Smooth muscle cell of the brain vasculature (primary cell): ENCODE results near the gene ADAMTS6.
"Not testable (repeated sequence)": the region's sequence is repeated elsewhere in the genome, so short reads cannot be mapped to it uniquely, and the experiment has no call there.

Experiments
- DNase-seq: peaks from one replicate; pipeline ENCODE4 v3.0.0-alpha.2; 2012; ENCODE audit warnings: low read depth, low spot score

The ADAMTS6 gene, protein sequence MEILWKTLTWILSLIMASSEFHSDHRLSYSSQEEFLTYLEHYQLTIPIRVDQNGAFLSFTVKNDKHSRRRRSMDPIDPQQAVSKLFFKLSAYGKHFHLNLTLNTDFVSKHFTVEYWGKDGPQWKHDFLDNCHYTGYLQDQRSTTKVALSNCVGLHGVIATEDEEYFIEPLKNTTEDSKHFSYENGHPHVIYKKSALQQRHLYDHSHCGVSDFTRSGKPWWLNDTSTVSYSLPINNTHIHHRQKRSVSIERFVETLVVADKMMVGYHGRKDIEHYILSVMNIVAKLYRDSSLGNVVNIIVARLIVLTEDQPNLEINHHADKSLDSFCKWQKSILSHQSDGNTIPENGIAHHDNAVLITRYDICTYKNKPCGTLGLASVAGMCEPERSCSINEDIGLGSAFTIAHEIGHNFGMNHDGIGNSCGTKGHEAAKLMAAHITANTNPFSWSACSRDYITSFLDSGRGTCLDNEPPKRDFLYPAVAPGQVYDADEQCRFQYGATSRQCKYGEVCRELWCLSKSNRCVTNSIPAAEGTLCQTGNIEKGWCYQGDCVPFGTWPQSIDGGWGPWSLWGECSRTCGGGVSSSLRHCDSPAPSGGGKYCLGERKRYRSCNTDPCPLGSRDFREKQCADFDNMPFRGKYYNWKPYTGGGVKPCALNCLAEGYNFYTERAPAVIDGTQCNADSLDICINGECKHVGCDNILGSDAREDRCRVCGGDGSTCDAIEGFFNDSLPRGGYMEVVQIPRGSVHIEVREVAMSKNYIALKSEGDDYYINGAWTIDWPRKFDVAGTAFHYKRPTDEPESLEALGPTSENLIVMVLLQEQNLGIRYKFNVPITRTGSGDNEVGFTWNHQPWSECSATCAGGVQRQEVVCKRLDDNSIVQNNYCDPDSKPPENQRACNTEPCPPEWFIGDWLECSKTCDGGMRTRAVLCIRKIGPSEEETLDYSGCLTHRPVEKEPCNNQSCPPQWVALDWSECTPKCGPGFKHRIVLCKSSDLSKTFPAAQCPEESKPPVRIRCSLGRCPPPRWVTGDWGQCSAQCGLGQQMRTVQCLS (N-terminal part only)

DNA sequence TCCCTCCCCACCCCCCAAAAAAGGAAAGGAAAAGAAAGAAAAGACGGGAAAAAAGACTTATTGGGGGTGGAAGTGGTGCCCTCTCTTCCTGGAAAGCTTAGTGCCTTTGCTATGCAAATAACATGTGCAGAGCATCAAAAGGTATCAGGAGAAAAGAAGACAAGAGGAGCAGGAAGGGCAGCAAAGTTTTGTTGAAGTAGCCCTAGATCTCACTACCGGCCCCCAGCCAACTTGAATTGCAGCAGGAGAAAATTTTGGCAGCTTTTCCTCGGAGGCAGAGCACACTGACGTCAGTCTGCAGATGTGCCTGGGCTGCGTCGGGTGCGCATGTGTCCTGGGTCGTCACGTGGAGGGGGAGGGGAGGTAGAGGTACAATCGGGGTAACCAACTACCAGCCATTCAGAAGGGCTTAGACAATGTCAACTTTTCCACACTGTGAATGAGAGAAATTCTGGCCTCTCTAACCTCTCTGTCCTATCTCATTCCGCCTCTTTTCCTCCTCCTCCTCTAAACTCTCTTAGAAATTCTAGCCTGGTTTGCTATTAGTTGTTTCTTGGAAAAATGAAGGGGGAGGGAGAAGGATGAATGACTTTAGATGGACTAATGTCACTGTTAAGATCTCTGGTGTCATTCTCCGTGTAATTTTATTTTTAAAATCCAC is at the start of gene ADAMTS6:
ADAMTS6 (minus strand) TSS at position 286 of the 661 bp plus-strand sequence. CDS start 8,247 bp downstream, outside the sequence.
- DNase-seq: peak; percentile 83

DNA sequence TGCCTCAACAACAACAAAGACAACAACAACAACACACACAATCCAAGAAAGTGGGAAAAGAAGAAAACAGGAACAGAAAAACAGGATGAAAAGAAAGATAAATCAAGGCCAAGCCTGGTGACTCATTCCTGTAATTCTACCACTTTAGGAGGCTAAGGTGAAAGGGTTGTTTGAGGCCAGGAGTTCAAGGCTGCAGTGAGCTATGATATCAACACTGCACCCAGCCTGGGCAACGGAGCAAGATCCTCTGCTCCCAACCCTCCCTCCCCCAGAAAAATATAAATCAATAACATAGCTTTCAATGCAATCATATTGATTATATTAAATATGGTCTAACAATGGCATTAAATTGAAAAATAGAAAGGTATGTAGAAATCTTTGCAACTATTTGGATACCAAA is 49.2 kb upstream of the ADAMTS6 start:
- DNase-seq: no peak

DNA sequence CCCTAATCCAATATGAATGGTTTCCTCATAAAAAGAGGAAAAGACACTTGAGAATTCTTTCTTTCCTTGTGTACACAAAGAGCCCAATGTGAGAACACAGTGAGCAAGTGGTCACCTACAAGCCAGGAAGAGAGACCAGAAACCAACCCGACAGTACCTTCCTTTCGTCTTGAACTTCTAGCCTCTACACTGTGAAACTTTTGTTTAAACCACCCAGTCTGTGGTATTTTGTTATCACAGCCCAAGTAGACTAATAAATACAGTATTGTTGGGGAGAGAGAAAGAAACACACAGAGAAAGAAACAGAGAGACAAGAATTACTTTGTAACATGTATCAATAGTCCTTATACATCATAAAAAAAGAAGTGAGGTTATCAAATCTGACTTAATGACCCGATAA is 44.0 kb upstream of the ADAMTS6 start:
- DNase-seq: no peak

DNA sequence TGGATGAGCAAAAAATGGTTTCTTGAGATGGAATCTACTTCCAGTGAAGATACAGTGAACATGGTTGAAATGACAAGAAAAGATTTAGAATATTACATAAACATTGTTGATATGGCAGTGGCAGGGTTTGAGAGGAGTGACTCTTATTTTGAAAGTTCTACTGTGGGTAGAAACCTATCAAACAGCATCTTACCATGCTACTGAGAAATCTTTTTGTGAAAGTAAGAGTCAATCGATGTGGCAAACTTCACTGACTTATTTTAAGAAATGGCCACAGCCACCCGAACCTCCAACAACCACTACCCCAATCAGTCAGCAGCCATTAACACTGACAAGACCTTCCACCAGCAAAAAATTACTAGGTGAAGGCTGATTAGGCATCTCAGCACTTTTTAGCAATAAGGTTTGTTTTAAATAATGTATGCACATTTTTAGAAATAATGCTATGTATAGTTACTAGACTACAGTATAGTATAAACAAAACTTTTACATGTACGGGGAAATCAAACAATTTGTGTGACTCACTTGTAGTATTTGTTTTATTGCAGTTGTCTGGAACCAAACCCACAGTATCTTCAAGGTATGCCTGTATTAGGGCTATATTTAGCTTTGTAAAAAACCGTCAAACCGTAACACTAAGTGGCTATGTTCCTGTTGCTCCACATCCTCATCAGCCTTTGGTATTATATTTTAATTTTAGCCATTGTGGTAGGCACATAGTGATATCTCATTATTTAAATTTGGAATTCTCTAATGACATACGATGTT is 30.6 kb upstream of the ADAMTS6 start:
- DNase-seq: no peak

DNA sequence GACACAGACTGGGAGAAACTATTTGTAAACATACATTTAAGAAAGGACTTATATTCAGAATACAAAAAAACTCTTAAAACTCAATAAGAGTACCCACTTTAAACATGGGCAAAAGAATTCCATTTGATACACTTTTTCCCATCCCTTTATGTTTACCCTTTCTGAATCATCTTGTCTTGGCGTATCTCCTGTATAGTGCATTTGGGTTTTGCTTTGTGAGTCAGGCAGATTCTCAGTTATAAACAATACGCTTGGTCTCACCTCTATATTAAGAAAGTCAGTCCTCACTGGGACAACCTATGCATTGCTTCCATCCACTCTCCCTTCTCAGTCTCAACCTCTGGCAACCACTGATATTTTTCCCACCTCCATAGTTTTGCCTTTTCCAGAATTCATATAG is 27.3 kb upstream of the ADAMTS6 start:
- DNase-seq: no peak

DNA sequence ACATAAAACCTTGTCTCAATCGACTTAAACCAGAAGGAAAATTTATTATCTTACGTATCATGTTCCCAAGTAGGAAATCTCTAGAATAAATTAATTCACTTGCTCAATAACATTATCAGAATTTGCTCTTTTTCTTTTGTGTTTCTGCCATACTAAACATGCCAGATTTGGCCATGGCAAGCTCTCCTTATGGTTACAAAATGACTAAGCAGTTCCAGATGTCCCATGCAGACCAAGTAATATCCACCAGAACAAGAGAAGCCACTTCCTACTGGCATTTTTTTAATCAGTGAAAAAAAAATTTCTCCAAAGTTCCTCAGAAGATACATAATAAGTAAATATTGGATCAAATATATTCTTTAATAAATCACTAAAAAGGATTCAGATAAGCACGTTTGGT is 25.2 kb upstream of the ADAMTS6 start:
- DNase-seq: peak; percentile 15

DNA sequence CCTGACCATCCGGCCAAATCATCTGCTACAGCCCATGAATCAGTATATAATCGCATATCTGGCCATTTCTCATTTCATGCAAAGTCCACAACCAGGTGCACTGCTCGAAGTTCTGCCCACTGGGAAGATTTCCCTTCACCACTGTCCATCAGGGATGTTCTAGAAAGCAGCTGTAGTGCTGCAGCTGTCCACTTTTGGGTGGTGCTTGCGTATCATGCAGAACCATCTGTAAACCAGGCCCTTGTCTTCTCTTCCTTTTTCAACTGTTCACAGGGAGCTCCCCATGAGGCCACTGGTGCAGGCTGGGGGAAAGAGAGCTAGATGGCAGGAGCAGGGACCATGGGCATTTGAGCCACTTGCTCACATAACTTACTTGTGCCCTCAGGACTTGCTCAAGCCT is 7.4 kb upstream of the ADAMTS6 start:
- DNase-seq: no peak

DNA sequence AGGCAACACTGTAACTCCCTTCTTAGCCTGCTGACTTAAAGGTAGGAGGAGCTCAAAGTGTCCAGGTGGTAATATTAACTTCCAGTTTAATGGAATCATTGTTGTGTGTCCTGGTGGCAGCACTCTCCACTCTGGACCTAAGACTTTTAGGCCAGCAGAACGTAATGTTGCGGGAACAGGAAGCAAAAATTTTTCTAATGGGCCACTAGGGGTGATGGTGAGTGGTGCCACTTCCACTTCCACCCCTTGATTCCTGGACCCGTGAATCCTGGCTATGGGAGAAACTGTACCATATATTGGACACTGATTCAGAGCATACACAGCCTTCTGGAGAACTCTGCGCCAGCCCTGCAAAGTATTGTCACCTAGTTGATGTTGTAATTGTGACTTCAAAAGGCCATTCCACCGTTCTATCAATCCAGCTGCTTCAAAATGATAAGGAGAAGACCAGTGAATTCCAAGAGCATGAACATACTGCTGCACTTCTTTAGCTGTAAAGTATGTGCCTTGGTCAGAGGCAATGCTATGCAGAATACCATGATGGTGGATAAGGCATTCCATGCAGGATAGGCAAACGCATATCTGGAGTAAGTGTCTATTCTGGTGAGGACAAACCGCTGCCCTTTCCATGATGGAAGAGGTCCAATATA is 6.4 kb upstream of the ADAMTS6 start:
- not testable (repeated sequence) for DNase-seq

DNA sequence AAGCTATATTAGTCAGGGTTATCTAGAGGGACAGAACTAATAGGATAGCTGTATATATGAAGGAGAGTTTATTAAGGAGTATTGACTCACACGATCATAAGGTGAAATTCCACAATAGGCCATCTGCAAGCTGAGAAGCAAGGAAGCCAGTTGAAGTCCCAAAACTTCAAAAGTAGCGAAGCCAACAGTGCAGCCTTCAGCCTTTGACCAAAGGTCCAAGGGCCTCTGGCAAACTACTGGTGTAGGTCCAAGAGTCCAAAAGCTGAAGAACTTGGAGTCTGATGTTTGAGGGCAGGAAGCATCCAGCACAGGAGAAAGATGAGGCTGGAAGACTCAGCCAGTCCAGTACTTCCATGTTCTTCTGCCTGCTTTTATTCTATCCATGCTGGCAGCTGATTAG is 5.1 kb upstream of the ADAMTS6 start:
- not testable (repeated sequence) for DNase-seq

DNA sequence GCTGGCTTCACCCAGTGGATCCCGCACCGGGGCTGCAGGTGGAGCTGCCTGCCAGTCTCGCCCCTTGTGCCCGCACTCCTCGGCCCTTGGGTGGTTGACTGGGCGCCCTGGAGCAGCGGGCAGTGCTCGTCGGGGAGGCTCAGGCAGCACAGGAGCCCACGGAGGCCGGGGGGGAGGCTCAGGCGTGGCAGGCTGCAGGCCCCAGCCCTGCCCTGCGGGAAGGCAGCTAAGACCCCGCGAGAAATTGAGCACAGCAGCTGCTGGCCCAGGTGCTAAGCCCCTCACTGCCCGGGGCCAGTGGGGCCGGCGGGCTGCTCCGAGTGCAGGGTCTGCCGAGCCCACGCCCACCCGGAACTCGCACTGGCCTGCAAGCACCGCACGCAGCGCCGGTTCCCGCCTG is 3.7 kb upstream of the ADAMTS6 start:
- no peak for DNase-seq

DNA sequence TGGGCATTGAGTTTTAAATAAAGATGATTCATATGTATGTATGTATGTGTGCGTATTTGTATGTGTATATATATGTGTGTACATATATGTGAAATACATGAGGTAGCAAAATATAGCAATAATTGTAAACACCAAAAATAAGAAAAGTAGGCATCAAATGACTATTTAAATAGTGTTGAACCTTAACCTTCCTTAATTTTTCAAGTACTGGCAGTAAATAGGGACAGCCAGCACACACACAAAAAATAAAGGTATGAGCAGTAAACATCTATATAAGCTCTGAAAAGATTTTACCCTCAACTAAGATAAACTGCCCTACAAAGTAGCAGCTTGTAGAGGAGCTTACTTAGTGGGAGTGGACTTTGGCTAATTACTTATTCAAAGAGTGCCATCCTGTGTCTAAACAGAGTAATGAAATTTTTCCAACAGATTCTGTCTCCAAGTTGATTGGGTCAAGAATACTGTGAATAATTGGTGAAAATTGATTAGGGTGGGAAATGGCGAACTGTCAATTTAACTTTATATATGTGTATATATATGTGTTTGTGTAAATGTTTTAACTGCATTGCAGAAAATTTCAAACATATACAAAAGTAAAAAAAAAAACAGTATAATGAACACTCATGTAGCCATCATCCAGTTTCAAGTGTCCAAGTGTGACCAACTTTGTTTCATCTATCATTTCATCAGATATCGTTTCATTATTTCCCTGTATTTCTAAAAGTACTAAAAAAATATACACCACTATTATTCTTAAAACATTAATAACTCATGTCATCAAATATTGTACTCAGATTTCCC is 2.0 kb upstream of the ADAMTS6 start:
- DNase-seq: no peak

DNA sequence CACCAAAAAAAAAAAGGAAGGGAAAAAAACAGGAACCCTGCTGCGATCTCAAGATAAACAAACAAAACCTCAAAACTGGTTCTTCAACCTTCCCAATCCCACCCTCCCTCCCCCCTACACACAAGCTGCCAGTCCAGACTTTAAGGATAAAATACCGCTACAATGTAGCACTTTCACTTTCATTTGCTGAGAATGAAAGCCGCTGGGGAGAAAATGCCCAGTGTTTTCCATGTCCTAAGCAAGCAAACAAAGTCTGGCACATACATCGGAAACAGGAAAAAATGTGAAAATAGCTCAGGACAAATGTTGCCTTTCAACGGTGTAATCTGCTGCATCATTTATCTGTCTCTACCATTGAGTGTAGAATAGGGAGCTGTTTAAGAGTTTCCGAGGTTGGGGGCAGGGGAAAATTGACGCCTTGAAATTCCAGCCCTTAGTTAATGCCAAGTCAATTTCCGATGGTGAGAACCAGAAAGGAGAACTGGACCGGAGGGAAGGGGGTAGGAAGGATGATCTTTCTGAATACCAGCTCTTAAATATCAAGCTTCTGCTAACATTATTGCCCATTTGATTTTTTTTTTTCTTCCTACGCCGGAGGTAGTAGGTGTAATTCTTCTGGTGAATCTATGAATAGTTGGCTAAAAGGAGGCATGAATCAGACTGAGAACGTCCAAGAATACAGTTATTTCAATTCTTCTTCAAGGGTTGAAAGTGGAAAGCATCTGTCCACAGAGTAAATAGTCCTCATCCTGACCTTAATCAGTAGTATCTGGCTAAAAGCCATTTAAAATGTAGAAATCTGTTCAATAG is 1.2 kb upstream of the ADAMTS6 start:
- peak; percentile 64 for DNase-seq

DNA sequence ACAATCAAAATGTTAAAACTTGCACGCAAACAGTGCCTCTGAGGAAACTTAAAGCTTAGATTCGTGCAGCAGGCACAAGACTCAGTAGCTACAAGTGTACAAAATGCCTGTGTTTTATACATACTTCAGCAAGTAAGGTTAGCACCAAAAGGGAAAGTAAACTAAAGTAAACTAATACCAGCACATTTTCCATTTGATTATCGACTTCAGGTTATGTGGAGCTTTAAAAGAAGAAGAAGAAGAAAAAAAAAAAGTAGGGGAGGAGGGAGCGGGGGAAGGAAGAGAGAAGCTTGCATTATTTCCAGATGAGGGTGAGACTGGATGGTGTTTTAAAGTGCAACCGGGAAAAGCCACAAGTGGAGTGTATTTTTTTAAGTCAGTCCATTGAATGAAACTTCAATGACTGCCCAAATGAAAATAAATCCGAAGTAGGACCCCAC is 596 bp upstream of the ADAMTS6 start:
- no peak for DNase-seq

DNA sequence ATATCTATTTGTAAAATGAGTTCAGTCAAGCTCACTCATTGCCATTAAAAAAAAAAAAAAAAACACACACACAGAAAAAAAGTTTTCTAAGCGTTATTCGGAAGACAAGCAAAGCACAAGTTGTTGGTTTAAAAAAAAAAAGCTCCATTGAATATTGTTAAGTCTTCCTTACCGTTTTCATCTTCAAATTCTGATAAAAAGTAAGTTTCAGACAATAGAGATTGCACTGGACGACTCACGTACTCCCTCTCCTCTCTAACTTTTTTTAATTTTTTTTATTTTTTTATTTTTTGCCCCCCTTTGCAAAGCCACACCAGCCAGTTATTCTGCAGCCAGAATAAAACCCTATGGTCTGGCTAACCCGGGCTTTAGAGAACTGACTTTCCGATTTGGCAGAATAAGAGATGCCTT is 544 bp downstream of the ADAMTS6 start:
- DNase-seq: no peak

DNA sequence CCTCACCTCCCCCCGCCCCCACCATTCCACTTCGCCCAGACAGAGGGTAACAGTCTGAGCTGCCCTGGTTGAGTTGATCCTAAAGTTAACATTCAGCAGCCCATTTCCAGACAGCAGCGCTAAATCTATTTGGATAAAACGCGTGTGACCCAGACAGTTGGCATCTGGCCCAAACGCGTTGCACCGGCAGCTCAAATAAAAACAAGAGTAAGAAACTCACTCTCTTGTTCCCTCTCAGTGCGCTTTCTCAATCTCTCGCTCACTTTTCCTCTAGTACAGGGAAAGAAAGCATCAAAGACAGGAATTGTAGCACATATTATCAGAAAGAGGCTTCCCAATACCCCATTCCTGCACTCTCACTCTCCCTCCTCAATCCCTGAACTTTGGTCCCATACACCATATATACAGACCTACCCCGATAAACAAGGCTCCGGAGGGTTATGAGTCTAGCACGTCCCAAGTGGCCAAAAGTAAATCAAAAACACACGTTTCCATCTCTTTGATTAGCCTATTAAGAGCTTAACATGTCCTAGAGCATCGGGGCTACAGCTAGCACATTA is 1.3 kb downstream of the ADAMTS6 start:
- DNase-seq: peak; percentile 46

DNA sequence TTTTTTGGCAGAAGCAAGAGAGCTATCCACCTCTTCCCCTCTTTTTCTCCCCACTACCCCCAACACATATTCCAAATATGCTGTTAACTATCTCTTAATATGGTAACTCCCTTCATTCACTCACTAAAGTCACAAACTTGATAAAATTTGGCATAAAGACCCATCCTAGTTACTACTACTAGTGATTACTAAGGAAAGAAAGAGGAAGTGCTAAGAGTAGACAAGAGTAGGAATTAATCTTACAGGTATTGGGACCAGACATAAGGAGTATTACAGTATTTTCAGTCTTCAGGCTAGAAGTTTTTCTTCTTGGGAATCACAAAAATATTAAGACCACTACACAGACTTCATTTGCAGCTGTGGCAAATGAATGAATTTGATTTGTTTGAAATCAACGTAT is 2.2 kb downstream of the ADAMTS6 start:
- no peak for DNase-seq

DNA sequence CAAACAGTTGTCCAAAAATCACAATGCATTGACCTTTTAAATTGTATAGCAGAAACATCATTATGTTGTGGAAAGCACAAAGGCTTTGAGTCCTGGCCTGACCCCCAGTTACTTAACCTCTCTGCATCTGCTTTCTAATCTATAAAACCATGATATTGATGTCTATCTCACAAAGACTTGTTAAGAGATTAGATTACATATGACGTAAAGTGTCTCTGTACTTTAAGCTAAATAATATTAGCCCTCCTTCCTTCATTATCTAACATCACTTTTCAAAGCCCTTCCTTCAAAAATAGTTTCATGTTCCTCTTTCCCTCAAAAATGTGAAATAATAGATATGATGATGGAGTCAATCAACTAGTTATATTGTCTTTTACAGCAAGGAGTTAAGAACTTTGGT is 3.4 kb downstream of the ADAMTS6 start:
- DNase-seq: no peak

DNA sequence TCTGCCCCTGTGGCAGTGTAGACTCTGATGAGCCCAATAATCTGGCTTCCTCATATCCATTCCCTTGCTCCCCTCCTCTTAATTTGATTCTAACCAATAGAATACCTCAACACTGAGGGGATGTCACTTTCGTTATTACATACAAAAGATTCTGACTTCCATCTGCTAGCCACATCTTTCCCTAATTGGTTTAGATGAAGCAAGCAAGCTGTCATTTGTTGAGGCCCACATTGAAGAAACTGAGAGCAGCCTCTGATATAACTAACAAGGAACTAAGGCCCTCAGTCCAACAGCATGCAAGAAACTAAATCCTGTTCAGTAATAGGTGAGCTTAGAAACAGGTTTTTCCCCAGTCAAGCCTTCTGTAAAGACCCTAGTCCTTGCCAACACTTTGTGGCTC is 5.8 kb downstream of the ADAMTS6 start:
- no peak for DNase-seq
